H1 (cell line): ENCODE data around the gene AK2.

Experiments used
- CTCF ChIP-seq, 3 experiments: IDR thresholded peaks; 1 replicate in 2 of 3; 2 replicates in 1 of 3; pipeline versions ENCODE4 v1.5.1 to v1.6.1; 2011; ENCODE audit warnings: low read length in 3 of 3, mild to moderate bottlenecking in 3 of 3, inconsistent platforms in 2 of 3, low read depth in 1 of 3, moderate library complexity in 1 of 3; ENCODE audit not compliant: insufficient read depth in 1 of 3; ENCODE audit errors: control extremely low read depth in 1 of 3
- FOSL1 ChIP-seq: IDR thresholded peaks from 2 replicates; pipeline ENCODE4 v1.6.1; 2011; ENCODE audit warnings: mild to moderate bottlenecking, low read depth, low read length, moderate library complexity; ENCODE audit not compliant: insufficient read depth
- GABPA ChIP-seq: IDR thresholded peaks from 2 replicates; pipeline ENCODE4 v1.6.1; 2011; ENCODE audit warnings: mild to moderate bottlenecking, low read length, moderate library complexity, borderline replicate concordance; ENCODE audit not compliant: insufficient read depth
- RAD21 ChIP-seq, 2 experiments: IDR thresholded peaks in 1 of 2; conservative IDR thresholded peaks in 1 of 2; 2 replicates each; pipeline ENCODE4 v1.6.1; 2011; ENCODE audit warnings: low read depth in 2 of 2, low read length in 2 of 2, improper control_type of control experiment in 1 of 2, inconsistent platforms in 1 of 2, mild to moderate bottlenecking in 1 of 2, moderate library complexity in 1 of 2
- SP1 ChIP-seq: IDR thresholded peaks from 2 replicates; pipeline ENCODE4 v1.6.1; 2011; ENCODE audit warnings: low read depth, low read length
- TCF12 ChIP-seq: IDR thresholded peaks from 2 replicates; pipeline ENCODE4 v1.6.1; 2011; ENCODE audit warnings: low read depth, mild to moderate bottlenecking, low read length

- TF ChIP-seq FOSL1, result no peak
- no peak for TF ChIP-seq GABPA
- no peak for TF ChIP-seq CTCF (IDR thresholded peaks at IDR 0.05; ENCODE audit: control extremely low read depth in 1 of 3, insufficient read depth in 1 of 3, low read depth in 1 of 3, low read length in 3 of 3)
- no peak for TF ChIP-seq TCF12
- TF ChIP-seq RAD21 (IDR thresholded peaks at IDR 0.05 in 1 of 2, conservative IDR thresholded peaks at IDR 0.05 in 1 of 2; ENCODE audit: low read depth in 2 of 2, low read length in 2 of 2), result no peak
- no peak for TF ChIP-seq SP1
Observed at GRCh38 chr1:33039840-33040239, 3.2 kb upstream of the AK2 start.
